ENCODE data around the gene LRP1B.

DNA sequence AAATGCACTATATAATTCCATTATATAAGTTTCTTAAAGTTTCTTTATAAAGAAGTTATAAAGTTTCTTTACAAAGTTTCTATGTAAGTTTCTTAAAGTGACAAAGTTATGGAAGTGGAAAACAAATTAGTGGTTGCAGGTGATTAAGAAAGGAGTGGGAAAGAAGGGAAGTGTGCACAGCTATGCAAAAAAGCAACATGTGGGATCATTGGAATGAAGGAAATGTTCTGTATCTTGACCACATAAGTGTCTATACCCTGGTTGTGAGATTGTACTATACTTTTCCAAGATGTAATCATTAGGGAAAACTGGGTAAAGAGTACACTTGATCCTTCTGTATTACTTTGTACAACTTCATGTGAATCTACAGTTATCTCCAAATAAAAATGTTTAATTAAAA, 1541.1 kb downstream of the LRP1B start:
- TF ChIP-seq EP300 (IDR thresholded peaks at IDR 0.05) (no peak), POLR2A (IDR thresholded peaks at IDR 0.05) (no peak)

Data from tibial nerve (tissue), 3 donors.